NCI-H2107 (cell line): ENCODE measurements around the gene ABCB8.
"Not testable (repeated sequence)": the region's sequence is repeated elsewhere in the genome, so short reads cannot be mapped to it uniquely, and the experiment has no call there.

ENCODE experiments used
- DNase-seq: peaks from one replicate; lab custom pipeline; 2025; lab: John Stamatoyannopoulos, UW

ABCB8 gene

DNA sequence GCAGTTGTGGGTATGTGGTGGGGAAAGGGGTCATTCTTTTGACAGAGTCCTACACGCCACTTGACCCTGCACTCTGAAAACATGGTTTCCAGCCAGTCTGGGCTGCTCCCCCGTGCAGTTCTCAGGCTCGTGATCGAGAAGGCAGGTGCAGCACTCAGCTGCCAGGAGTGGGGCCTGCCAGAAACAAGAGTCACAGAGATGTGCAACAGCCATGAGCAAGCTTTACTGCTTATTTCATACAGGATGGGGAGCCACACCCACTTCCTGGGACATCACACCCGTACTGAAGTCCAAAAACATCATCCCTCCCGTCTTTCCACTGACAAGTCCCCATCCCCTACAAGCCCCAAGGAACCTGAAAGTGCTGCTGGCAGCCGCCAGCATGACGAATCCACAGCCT, 13.3 kb upstream of the ABCB8 start:
- DNase-seq, result no peak

DNA sequence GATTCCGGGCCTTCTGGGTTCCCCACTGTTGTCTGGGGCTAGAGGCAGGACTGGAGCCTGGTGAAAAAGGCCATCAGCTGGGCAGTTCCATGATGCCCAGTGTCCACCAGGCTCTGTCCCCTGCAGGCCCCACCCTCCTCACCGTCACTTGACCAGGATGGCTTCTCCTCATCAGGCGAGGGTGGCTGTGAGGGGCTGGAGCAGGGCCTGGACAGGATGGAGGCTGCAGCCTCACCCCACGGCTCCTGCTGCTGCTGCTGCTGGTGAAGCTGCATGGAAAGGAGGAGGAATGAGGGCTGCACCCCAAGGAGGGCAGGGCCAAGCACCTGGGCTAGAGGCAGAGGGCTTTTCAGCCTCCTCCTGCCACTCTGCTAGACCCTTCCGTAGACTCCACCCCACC, 12.3 kb upstream of the ABCB8 start:
- no peak for DNase-seq

DNA sequence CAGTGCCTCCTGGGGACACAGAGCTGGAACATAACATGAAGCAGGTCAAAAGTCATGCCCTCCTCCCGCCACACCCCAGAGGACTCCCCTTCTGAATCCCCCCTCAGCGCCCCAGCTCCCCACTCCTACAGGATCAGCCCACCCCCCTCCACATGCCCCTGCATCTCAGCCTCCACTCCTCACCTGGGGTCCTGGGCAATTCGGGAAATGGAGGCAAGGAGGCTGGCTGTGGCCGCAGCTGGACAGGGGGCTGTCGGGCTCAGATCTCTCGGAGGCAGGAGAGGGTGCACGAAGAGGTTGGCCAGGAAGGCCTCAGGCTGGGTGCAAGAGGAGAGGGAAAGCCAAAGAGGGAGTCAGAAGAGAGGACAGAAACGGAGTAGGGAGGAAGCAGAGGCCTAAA, 11.7 kb upstream of the ABCB8 start:
- no peak for DNase-seq

DNA sequence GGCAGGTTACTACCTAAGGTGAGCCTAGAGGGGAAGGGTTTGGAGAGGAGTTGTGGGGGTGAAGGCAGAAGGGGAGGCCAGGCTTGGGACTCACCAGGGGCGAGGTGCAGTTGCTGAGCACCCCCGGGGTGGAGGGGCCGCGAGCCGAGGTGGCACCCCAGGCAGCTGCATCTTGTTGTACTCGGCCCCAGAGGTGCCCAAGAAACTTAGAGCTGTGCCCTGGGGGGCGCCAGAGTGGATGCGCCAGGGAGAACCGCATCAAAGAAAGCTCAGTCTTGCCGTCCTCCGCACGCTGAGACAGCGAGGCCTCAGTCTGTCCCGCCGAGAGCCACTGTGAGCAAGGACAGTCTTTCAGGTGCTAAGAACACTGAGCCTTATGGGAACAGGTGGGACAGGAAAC, 11.3 kb upstream of the ABCB8 start:
- no peak for DNase-seq

DNA sequence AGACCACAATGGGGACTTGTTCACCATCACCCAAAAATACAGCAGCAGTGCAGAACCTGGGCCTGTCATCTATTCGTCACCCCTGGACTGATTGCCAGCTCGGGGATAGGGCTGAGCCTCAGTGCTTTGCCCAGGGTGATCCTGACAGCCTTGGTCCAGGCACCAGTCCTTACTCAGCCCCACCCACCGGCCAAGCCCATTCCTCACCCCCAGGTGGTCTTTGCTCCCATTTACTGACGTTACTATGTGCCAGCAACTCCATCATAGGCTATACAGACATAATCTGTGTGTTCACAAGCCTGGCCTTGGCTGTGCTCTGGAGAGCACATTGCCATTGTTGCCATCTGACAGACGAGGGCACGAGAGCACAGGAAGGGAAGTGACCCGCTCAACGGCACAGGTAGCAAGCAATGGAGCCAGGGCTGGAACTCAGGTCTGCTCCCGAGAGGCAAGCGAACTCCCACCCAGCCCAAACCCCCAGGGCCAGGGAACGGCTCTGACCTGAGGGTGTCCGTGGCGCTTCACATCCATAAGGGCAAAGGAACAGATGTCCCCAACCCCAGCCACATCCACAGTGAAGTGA, 10.8 kb upstream of the ABCB8 start:
- DNase-seq, result no peak

DNA sequence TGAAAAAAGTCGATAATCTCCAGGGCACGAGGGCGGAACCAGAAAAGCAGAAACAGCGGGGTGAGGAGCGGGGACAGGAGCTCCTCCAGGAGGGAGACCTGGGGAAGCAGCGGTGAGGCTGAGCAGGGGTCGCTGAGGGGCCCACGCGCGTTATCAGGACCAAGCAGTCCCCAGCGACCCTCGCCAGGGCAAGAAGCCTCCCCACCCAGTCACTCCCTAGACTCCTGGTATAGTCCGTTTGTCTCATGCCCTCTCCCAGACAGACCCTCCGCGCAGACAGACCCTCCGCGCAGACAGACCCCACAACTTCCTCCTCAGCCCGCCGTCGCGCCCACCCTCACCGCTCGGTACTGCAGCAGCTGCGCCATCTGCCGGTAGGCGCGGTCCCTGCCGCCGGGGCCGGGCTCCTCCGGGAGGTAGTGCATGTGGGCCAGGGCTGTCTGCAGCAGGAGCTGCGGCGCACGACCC, 10.3 kb upstream of the ABCB8 start:
- no peak for DNase-seq

DNA sequence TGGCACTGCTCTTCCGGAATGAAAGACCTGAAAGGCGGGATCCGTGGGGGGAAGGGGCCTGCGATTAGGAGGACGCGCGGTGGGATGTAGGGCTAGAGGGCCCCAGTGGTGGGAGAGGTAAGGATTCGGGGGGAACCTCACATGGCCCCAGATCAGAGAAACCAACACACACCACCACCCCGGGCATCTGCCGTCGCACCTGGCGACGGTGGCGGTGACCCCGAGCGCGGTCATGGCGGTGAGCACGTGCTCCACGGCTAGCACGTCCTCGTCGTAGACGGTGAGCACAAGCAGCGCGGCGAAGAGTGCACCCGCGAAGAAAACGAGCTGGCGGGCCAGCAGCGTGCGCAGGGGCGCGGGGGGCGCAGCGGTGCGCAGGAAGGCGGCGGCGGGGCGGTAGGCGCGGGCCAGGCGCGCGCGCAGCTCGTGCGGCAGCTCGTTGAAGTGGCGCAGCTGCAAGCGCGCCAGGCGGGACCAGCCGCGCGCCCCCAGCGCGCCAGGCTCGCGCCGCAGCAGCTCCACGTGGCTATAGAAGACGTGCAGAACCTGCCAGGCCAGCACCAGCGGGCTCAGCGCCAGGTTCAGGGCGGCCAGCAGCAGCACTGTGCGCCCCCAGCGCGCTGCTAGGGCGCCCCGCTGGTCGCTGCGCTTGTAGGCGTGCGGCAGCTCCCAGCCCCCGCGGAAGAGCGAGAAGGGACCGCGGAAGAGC, 9.7 kb upstream of the ABCB8 start:
- DNase-seq, result no peak

DNA sequence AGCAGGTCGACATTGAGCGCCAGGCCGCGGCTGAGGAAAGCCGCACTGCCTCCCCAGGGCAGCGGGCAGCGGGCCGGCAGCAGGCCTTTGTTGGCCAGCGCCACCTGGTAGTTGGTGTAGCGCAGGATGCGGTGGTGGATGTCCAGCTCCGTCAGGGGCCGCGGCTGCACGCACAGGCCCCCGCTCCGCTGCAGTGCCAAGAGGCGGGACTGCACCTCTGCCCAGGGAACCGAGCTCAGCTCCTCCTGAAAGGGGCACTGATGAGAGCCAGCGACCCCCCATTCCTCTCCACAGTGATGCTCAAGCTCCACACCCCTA, 9.2 kb upstream of the ABCB8 start:
- DNase-seq, result no peak

DNA sequence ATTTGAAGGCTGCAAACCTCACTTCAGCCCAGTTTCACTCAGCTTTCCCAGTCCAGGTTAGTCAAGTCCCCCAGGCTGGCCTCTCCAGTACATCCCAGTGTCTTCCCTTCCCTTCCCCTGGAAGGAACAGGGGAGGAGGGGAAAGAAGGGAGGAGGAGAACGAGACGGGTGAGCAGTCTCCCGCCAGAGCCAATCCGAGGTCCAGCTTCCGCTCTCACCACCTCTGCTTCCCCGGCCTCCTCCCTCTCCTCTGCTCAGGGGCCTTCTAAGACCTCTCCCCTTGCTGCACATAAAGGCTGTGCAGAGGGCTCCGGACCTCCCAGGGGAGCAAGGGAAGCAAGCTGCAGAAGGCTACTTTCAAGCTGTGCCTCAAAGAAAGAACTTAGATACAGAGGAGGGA, 8.0 kb upstream of the ABCB8 start:
- no peak for DNase-seq

DNA sequence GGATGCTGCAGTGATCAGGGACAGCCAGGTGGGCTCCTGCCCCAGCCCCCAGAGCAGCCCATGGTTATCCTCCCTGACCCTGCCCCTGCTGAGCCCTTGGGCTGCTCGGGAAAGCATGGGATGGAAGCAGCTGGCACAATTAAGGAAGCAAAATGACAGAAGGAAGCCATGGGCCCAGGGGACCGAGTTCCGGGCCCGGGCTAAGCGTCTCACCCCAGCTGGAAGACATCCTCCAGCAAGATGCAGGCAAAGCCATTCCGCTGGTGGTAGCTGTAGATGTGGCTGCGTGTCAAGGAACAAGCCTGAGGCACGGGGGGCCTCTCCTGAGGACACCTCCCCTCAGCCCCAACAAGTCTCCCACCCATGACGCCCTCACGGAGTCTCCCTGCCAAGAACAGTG, 5.0 kb upstream of the ABCB8 start:
- DNase-seq, result no peak

DNA sequence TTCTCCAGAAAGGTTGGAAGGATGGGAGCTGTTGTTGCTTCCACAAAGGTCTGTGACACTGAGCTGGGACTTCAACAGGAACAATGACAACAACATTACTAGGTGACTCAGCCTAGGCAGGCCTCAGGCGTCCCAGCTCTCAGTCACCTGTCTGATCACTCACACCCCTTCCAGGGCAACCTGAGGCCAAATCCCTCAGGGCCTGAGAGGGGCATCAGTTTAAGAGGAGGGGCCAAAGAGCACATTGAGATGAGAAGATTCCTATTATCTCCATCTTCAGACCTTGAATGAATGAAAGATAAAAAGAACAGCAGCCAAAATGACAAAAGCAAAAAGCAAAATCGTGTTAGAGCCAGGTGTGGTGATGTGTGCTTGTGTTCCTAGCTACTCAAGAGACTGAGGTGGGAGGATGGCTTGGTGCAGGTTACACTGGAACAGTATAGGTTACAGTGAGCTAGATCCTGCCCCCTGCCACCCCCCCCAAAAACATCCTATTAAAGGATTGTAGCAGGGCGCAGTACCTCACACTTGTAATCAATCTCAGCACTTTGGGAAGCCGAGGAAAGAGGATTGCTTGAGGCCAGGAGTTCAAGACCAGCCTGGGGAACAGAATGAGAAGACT, 3.7 kb upstream of the ABCB8 start, which contains the start of gene ATG9B:
ATG9B (minus strand) TSS at position 60 of the 622 bp plus-strand sequence. CDS start 71 bp downstream, outside the sequence.
- DNase-seq, result no peak

DNA sequence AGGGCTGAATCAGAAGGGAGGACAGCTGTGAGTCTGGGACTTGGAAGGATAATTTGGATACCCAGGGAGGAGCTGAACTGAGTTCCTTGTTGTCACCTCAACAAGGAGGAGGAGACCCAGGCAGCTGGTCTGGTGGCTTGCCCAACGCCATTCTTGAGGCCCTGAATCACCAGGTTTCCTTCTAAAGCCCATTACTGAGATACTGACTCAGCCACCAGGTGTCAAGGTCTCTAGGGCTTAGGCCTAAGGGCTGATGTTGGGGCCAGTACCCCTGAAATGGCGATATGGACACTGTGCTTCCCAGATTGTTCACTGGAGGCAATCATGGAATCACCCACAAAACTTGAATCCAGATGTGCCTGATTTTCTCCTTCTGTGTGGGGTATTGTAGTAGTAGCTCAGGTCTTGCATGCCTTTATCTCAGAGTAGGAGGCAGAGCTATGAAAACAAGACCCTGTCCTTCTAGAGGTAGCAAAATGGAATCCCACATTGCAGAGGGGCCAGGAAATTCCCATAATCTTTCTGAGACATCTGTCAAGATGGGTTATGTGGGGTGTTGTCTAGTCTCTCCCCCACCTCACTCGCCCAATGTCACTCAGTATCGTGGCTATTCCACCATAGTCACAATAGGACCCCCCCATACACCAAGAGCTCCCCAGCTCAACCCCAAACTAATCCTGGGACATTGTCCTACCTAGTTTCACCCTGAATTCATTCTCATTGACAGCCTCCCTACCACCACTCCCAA, 2.2 kb upstream of the ABCB8 start:
- DNase-seq, result no peak

DNA sequence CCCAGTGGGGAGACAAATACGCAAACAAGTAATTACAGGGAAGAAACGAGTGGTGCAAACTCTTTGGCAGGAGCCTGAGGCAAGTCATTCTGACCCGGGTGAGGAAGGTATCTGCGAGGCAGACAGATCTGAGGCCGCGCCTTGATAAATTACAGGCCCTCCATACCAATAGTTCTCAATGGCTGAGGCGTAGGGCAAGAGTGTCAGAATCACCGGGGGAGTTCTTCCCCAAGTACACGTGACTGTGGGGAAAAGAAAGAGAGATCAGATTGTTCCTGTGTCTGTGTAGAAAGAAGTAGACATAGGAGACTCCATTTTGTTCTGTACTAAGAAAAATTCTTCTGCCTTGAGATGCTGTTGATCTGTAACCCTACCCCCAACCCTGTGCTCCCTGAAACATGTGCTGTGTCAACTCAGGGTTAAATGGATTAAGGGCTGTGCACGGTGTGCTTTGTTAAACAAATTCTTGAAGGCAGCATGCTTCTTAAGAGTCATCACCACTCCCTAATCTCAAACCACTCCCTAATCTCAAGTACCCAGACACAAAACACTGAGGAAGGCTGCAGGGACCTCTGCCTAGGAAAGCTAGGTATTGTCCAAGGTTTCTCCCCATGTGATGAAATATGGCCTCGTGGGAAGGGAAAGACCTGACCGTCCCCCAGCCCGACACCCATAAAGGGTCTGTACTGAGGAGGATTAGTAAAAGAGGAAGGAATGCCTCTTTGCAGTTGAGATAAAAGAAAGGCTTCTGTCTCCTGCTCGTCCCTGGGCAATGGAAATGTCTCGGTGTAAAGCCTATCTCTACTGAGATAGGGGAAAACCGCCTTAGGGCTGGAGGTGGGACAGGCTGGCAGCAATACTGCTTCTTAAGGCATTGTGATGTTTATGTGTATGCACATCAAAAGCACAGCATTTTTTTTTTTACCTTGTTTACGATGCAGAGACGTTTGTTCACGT, 1.2 kb upstream of the ABCB8 start:
- DNase-seq, result not testable (repeated sequence)

DNA sequence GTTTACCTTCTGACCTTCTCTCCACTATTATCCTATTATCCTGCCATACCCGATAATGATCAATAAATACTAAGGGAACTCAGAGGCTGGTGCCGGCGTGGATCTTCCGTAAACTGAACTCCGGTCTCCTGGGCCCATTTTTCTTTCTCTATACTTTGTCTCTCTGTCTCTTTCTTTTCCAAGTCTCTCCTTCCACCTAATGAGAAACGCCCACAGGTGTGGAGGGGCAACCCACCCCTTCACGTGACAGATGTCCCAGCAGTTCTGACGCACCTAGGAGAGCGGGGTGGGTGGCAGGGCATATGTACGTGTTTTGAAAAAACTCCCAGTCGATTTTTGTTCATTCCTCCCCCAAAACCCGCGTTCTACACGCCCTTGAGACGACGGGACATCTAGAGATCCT, 521 bp upstream of the ABCB8 start:
- DNase-seq, result not testable (repeated sequence)

DNA sequence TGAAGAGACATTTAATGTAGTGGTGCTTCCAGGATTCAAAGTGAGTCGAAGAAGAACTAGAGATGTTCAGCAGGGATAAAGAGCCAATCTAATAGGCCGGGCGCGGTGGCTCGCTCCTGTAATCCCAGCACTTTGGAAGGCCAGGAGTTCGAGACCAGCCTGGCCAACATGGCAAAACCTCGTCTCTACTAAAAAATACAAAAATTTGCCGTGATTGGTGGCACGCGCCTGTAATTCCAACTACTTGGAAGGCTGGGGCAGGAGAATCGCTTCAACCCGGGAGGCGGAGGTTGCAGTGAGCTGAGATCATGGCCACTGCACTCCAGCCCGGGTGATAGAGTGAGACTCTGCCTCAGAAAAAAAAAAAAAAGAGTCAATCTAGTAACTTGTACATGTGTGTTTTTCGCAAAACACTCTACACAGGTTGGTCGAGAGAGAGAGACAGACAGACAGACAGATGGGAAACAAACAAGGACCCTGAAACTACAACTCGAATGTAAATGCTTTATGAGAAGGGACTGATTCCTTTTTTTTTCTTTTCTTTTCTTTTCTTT, 775 bp downstream of the ABCB8 start:
- no peak for DNase-seq

DNA sequence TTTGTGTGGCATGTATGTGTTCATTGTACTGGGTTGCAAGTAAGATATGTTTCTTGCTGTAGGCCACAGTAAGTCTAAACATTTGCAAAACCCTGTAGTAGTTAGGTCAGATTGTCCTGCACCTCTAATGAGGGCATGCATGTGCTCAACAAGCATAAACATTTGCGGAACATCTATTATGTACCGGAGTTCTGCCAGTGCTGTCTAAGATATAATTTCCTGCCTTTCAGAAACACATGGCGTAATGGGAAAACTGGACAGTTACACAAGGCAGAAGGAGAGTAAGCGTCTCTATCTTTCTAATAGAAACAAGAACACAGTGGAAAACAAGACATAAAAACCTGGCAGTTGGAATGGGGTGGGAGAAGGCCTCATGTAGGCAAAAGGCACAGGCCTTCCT, 2.8 kb downstream of the ABCB8 start:
- no peak for DNase-seq

DNA sequence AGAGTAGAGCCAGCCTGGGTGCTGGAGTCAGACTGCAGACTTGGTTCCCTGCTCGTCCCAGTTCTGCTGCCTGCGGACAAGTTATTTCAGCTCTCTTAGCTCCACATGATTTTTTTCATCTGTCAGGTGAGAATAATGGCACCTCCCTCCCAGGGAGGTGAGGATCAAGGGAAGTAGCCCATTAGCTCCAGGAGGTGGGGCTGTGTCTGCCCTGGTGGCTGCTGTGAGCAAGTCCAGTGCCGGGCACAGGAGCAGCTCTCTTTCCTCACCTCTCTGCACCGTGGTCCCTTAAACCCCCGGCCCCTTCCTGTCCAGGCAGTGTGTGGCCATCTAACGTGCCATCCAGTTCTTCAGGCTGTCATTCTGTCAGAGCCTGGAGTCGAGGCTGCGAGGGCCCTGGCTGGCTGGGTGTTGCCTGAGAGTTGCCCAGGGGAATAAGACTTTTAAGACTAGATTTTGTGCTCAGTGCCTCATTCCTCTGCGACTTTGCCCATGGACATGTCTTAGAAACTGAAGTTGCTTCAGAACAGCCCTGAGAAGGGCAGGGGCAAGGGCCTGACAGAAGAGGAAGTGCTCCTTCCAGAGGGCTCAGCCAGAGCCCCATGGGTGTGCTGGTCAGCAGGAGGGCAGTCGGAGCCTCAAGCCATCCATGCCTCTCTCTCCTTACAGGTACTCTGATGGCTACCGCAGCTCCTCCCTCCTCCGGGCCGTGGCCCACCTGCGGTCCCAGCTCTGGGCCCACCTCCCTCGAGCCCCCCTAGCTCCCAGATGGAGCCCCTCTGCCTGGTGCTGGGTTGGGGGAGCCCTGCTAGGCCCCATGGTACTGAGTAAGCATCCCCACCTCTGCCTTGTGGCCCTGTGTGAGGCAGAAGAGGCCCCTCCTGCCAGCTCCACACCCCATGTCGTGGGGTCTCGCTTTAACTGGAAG, 5.0 kb downstream of the ABCB8 start:
- DNase-seq, result no peak

DNA sequence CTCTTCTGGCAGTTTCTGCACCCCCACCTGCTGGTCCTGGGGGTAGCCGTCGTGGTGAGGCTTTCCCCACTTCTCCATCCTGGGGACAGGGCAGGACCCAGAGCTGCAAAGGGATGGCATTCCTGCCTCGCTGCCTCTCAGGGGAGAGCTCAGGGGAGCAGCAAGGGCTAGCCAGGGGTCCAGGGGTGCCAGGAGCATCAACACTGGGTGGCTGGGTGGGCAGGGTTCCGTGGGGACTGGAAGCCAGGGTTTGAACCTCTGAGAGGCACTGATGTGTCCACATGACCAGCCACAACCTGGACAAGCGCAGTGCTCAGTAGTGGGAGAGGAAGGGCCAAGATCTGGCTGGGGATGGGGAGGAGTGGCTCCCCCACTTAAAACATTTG, 5.6 kb downstream of the ABCB8 start:
- no peak for DNase-seq

DNA sequence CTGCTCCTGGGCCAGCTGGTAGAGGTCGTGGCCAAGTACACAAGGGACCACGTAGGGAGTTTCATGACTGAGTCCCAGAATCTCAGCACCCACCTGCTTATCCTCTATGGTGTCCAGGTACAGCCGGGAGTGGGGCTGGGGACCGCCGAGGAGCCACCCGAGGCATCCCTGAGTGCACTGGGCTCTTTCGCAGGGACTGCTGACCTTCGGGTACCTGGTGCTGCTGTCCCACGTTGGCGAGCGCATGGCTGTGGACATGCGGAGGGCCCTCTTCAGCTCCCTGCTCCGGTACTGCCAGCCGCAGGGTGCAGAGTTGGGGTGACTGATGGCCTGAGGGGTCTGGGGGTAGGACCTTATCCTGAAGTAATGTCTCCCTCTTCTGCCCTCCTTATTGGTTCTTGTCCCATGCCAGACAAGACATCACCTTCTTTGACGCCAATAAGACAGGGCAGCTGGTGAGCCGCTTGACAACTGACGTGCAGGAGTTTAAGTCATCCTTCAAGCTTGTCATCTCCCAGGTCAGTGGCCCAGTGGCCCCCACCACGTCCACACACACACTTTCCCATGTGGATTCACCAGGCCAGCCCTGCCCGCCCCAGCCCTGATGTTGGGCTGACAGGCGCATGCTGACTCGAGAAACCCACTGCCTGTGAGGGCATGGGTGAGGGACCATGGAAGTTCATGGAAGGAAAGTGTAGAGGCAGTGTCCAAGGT, 6.2 kb downstream of the ABCB8 start:
- DNase-seq, result no peak
